ENCODE measurements around the gene TAPBP.

The TAPBP gene

GRCh38 chr6:33273924-33274902 is 39.7 kb downstream of the TAPBP start:
- H3K4me1 ChIP-seq (ENCODE audit: control insufficient read depth in 2 of 2, insufficient read depth in 1 of 2, low read depth in 1 of 2, low read length in 2 of 2) = peaks cover 21 to 27% of the 10 kb centered on the region in 2 donors

GRCh38 chr6:33273129-33273923 is 40.6 kb downstream of the TAPBP start:
- H3K27ac ChIP-seq (replicated peaks; ENCODE audit: low read length) = no peak overlapping the region
- H4K91ac ChIP-seq (ENCODE audit: low read depth, low read length, poor library complexity) = no peak overlapping the region
- peaks cover 31 to 69% of the 10 kb centered on the region in 2 donors for H3K36me3 ChIP-seq (replicated peaks in 1 of 2; ENCODE audit: control insufficient read depth in 2 of 2, insufficient read depth in 2 of 2, low read length in 2 of 2)

More at GRCh38 chr6:33273924-33274902, 39.7 kb downstream of the TAPBP start:
- Histone ChIP-seq H3K4me2 (ENCODE audit: insufficient read depth, low read length, poor library complexity, severe bottlenecking) (no peak overlapping the region), H3K4me3 (ENCODE audit: low read length in 2 of 2) (no peak overlapping the region), H3K9ac (ENCODE audit: low read depth, low read length, poor library complexity) (no peak overlapping the region), H3K79me1 (ENCODE audit: low read depth, low read length) (peaks cover 8% of the 10 kb centered on the region), H2BK5ac (ENCODE audit: low read length) (no peak overlapping the region), H2BK12ac (ENCODE audit: low read length) (no peak overlapping the region), H3K18ac (ENCODE audit: low read length) (no peak overlapping the region), H3K27ac (replicated peaks; ENCODE audit: low read length) (no peak overlapping the region), H3K4ac (ENCODE audit: low read length) (no peak overlapping the region), H3K9me3 (replicated peaks in 1 of 2; ENCODE audit: control insufficient read depth in 2 of 2, insufficient read depth in 1 of 2, low read depth in 1 of 2, low read length in 2 of 2) (no peaks in the 10 kb centered on the region), H3K14ac (ENCODE audit: low read length) (no peak overlapping the region), H2AFZ (ENCODE audit: low read length) (no peak overlapping the region), H3K36me3 (replicated peaks in 1 of 2; ENCODE audit: control insufficient read depth in 2 of 2, insufficient read depth in 2 of 2, low read length in 2 of 2) (peaks cover 37 to 69% of the 10 kb centered on the region in 2 donors), H2BK15ac (ENCODE audit: low read length) (no peak overlapping the region), H3K27me3 (ENCODE audit: control insufficient read depth in 3 of 3, insufficient read depth in 3 of 3, low read depth in 1 of 3, low read length in 3 of 3) (no peaks in the 10 kb centered on the region), H4K91ac (ENCODE audit: low read depth, low read length, poor library complexity) (no peak overlapping the region), H4K8ac (ENCODE audit: low read depth, low read length) (no peak overlapping the region), H3K23ac (ENCODE audit: low read depth, low read length, poor library complexity) (no peak overlapping the region), H2BK120ac (ENCODE audit: low read depth, low read length) (no peak overlapping the region), H2AK5ac (ENCODE audit: low read depth, low read length) (no peak overlapping the region)
- no peak for DNase-seq (ENCODE audit: low spot score)
- WGBS, 2 donors (ENCODE audit: extremely low coverage in 2 of 2, insufficient read length in 2 of 2, insufficient replicate concordance in 1 of 2) = no CpG with 5 or more reads among the region's 14 CpGs

GRCh38 chr6:33272275-33273128 is 41.4 kb downstream of the TAPBP start:
- Histone ChIP-seq H3K4me2 (ENCODE audit: insufficient read depth, low read length, poor library complexity, severe bottlenecking) (peak overlapping the region; percentile 67), H3K36me3 (replicated peaks in 1 of 2; ENCODE audit: control insufficient read depth in 2 of 2, insufficient read depth in 2 of 2, low read length in 2 of 2) (peaks cover 34 to 74% of the 10 kb centered on the region in 2 donors), H2BK12ac (ENCODE audit: low read length) (no peak overlapping the region), H3K4ac (ENCODE audit: low read length) (no peak overlapping the region), H4K91ac (ENCODE audit: low read depth, low read length, poor library complexity) (no peak overlapping the region), H3K79me1 (ENCODE audit: low read depth, low read length) (peaks cover 8% of the 10 kb centered on the region), H2AK5ac (ENCODE audit: low read depth, low read length) (peak overlapping the region; percentile 70), H3K9me3 (replicated peaks in 1 of 2; ENCODE audit: control insufficient read depth in 2 of 2, insufficient read depth in 1 of 2, low read depth in 1 of 2, low read length in 2 of 2) (no peaks in the 10 kb centered on the region), H3K4me3 (ENCODE audit: low read length in 2 of 2) (peak overlapping the region; percentile 92 to 94), H2BK15ac (ENCODE audit: low read length) (no peak overlapping the region), H3K27ac (replicated peaks; ENCODE audit: low read length) (peak overlapping the region; percentile 79), H3K23ac (ENCODE audit: low read depth, low read length, poor library complexity) (peak overlapping the region; percentile 86), H2BK5ac (ENCODE audit: low read length) (no peak overlapping the region), H3K4me1 (ENCODE audit: control insufficient read depth in 2 of 2, insufficient read depth in 1 of 2, low read depth in 1 of 2, low read length in 2 of 2) (peaks cover 18 to 25% of the 10 kb centered on the region in 2 donors), H4K8ac (ENCODE audit: low read depth, low read length) (no peak overlapping the region), H2BK120ac (ENCODE audit: low read depth, low read length) (no peak overlapping the region), H3K9ac (ENCODE audit: low read depth, low read length, poor library complexity) (peak overlapping the region; percentile 86), H3K14ac (ENCODE audit: low read length) (no peak overlapping the region), H3K27me3 (ENCODE audit: control insufficient read depth in 3 of 3, insufficient read depth in 3 of 3, low read depth in 1 of 3, low read length in 3 of 3) (no peaks in the 10 kb centered on the region), H3K18ac (ENCODE audit: low read length) (peak overlapping the region; percentile 90), H2AFZ (ENCODE audit: low read length) (peak overlapping the region; percentile 78)
- no CpG with 5 or more reads among the region's 22 CpGs for WGBS, 2 donors (ENCODE audit: extremely low coverage in 2 of 2, insufficient read length in 2 of 2, insufficient replicate concordance in 1 of 2)
- DNase-seq (ENCODE audit: low spot score) = no peak

More at GRCh38 chr6:33273129-33273923, 40.6 kb downstream of the TAPBP start:
- no peak for DNase-seq (ENCODE audit: low spot score)
- Histone ChIP-seq H3K23ac (ENCODE audit: low read depth, low read length, poor library complexity) (no peak overlapping the region), H3K4me2 (ENCODE audit: insufficient read depth, low read length, poor library complexity, severe bottlenecking) (peak overlapping the region; percentile 67), H2BK12ac (ENCODE audit: low read length) (no peak overlapping the region), H3K9me3 (replicated peaks in 1 of 2; ENCODE audit: control insufficient read depth in 2 of 2, insufficient read depth in 1 of 2, low read depth in 1 of 2, low read length in 2 of 2) (no peaks in the 10 kb centered on the region), H4K8ac (ENCODE audit: low read depth, low read length) (no peak overlapping the region), H3K4me3 (ENCODE audit: low read length in 2 of 2) (peak overlapping the region in 1 of 2 donors; percentile 94), H2BK15ac (ENCODE audit: low read length) (no peak overlapping the region), H3K9ac (ENCODE audit: low read depth, low read length, poor library complexity) (no peak overlapping the region), H3K14ac (ENCODE audit: low read length) (no peak overlapping the region), H2BK120ac (ENCODE audit: low read depth, low read length) (no peak overlapping the region), H2AFZ (ENCODE audit: low read length) (no peak overlapping the region), H3K4ac (ENCODE audit: low read length) (no peak overlapping the region), H2AK5ac (ENCODE audit: low read depth, low read length) (no peak overlapping the region), H3K79me1 (ENCODE audit: low read depth, low read length) (peaks cover 8% of the 10 kb centered on the region), H3K4me1 (ENCODE audit: control insufficient read depth in 2 of 2, insufficient read depth in 1 of 2, low read depth in 1 of 2, low read length in 2 of 2) (peaks cover 21 to 27% of the 10 kb centered on the region in 2 donors), H3K27me3 (ENCODE audit: control insufficient read depth in 3 of 3, insufficient read depth in 3 of 3, low read depth in 1 of 3, low read length in 3 of 3) (no peaks in the 10 kb centered on the region), H3K18ac (ENCODE audit: low read length) (no peak overlapping the region), H2BK5ac (ENCODE audit: low read length) (no peak overlapping the region)
- no CpG with 5 or more reads among the region's 11 CpGs for WGBS, 2 donors (ENCODE audit: extremely low coverage in 2 of 2, insufficient read length in 2 of 2, insufficient replicate concordance in 1 of 2)

Data from neuronal stem cell (in vitro differentiated cells).